ENCODE results near the gene IGF2BP2.
"Not testable (repeated sequence)": the region's sequence is repeated elsewhere in the genome, so short reads cannot be mapped to it uniquely, and the experiment has no call there.

The IGF2BP2 gene

GRCh38 chr3:185837414-185837813, 12.6 kb upstream of the IGF2BP2 start:
- DNase-seq (ENCODE audit: low read depth): no peak

- DNase-seq (ENCODE audit: low read depth): no peak
Observed at GRCh38 chr3:185831990-185832389, 7.1 kb upstream of the IGF2BP2 start.

DNA sequence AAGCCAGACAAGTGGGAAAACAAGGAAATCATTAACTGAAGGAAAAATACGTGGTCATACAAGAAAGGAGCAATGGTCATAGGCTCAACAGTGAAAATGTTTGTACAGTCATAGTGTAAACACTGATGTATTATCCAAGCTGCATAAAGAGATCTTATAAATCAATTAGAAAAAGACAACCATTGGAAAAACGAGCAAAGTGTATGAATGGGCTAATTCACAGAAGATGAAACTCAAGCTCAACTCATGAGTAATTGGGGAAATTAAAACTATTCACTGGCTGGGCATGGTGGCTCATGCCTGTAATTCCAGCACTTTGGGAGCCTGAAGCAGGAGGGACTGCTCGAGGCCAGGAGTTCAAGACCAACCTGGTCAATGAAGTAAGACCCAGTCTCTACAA, 6.4 kb upstream of the IGF2BP2 start:
- no peak for DNase-seq (ENCODE audit: low read depth)

DNA sequence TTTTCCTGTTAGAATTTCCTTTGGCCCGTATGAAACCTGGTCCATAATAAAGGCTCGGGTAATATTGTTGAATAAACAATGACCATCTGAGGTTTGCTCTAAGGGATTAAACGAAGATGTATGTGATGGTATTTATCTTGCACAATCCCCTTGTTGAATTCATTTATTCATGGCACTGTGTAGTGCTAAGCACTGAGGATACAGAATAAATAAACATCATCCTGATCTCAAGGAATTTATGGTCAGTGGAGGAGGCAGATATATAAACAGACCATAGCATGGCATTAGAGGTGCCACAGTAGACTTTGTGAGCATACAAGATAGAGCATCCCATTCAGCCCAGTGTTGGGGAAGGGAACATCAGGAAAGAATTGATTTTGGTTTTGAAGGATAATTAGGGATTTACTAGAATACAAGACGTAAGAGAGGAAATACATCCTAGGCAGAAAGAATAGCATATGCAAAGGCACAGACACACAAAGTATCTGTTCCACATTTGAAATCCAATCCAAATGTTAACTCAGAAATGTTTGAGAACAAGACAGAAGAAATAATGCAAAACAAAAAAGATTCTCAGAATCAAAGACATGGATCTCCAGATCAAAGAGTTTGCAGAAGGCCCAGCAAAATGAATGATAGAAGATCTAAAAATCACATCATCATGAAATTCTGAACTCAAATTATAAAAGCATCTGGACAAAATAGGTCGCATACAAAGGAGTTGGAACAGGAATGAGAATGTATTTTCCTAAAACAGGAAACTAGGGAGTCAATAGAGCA, 5.4 kb upstream of the IGF2BP2 start:
- DNase-seq (ENCODE audit: low read depth): no peak

GRCh38 chr3:185828755-185829154, 3.9 kb upstream of the IGF2BP2 start:
- no peak for DNase-seq (ENCODE audit: low read depth)

DNA sequence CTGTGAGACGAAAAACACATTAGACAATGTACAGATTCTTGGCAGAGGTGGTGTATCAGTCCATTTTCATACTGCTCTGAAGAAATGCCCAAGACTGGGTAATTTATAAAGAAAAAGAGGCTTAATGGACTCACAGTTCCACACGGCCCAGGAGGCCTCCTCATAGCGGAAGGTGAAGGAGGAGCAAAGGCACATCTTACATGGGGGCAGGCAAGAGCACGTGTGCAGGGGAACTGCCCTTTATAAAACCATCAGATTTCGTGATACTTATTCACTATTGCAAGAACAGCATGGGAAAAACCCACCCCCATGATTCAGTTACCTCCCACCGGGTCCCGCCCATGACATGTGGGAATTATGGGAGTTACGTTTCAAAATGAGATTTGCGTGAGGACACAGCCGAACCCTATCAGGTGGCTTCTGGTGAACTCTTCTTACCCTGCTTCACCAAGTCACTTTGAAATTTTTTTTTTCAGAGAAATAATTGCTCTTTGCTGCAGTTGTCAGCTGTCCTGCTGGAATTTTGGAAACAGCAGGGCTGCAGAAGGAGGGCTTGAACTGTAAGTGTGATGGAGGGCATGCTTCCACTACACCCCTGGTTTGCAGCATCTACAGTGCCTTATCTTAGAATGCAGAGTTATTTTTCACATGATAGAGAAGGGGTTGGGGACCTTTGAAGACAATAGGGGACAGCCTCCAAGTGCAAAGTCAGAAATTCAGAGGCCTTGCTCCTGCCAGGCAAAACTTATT, 2.9 kb upstream of the IGF2BP2 start:
- no peak for DNase-seq (ENCODE audit: low read depth)

DNA sequence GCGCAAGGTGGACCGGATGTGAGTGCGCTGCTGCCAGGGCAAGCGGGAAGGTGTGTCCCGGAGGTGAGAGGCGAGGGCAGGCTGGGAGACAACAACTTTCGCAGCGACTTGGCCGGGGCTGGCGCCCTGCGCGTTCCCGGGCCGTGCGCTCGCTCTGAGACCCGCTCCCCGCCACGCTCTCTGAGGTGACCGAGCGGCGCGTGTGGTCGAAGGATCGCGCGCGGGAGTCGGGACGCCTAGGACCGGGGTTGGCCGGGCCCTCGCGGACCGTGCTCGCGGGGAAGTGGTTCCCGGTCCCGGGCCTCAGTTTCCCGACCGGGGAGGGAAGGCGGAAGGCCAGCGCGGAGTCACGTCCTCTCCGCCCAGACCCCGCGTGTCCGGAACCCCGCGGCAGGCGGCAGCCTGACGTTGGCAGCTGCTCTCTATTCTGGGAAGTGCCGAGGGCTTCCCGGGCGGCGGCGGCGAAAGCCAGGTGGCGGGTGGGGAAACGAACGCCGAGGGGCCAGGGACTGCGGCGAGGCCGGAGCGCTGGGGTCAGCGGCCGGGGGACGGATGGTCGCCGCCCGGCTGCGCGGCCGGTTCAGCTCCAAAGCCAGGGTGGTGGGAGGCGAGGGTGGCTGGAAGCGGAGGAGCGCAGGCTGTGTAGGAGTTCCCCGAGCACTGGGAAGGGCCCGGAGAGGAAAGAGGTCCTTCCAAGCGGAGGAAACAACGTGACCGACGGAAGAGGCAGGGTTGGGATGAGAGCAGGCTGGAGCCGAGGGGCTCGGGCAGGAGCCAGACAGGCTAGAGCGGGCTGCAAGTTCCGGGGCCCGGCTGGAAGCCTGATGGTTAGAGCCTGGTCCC, 1.0 kb upstream of the IGF2BP2 start:
- DNase-seq (ENCODE audit: low read depth): no peak

GRCh38 chr3:185824051-185825005, 514 bp downstream of the IGF2BP2 start:
- DNase-seq (ENCODE audit: low read depth): no peak

- DNase-seq (ENCODE audit: low read depth): no peak
Observed at GRCh38 chr3:185823078-185824044, 1.5 kb downstream of the IGF2BP2 start.

GRCh38 chr3:185822221-185823000, 2.4 kb downstream of the IGF2BP2 start:
- DNase-seq (ENCODE audit: low read depth): no peak

GRCh38 chr3:185820973-185821758, 3.7 kb downstream of the IGF2BP2 start:
- DNase-seq (ENCODE audit: low read depth): no peak

DNA sequence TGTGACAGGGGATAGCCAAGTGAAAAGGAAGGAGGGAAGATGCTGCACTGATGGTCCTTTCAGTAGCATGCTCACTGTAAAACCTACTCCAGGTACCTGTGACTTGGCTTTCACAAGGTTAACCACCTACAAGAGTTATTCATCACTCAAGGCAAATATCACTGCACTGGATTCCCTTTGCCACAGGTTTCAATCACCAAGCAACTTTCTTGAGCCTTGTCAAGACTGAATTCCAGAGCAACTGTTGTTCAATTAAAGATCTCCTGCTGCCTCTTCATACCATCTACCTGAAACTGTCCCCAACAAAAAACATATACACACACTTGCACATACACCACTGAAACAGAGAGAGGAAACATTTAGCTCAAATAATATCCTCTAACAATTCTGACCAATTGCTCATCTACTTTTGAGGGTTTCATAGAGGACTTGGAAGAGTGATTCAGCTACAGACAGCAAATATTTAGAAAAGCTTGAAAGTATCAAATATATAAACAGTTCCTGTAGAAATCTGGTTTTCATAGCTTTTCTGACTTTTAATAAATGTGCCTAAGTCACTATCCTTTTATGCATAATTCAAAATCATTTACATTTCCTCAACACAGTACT, 6.5 kb downstream of the IGF2BP2 start:
- DNase-seq (ENCODE audit: low read depth): no peak

GRCh38 chr3:185815391-185816282, 9.2 kb downstream of the IGF2BP2 start:
- DNase-seq (ENCODE audit: low read depth): no peak

DNA sequence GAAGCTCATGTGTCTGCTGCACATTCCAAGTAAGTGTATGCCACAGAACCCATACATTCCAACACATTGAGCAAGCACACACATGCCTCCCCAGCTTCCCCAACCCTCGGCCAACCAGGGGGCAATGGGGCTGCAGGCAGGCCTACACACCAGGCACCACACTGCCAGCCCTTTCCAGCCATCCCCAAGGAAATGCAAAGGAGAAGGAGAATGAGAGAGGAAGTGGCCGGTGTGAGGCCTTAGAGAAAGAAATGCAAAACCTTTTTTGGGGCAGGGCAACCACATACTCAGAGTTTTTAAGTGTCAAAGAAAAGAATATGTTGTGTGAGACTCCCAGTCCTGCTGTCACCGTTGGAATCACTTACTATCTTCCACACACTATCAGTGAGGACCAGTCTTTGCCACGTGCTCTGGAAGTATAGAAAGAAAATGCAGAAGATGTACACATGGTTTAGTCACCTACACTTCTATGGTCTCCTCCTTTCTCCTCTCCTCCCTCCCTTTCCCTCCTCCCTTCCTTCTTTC, 11.1 kb downstream of the IGF2BP2 start:
- no peak for DNase-seq (ENCODE audit: low read depth)

DNA sequence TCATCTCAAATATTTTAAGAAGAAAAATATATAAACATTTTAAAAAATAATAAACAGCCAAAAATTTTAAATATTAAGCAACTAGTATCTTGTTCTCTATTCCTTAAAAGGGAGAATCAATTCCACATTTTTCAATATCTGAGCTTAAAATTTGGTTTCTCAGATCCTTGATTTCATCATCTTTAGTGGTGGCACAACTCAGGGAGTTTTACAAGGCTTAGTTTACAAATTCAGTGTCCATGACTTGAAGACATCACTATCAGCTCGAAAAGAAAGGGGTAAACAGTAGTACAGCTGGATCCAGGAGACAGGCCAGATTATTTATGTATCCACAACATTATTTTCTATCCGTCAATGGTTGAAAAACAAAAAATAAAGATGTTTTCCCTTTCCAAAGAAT, 11.6 kb downstream of the IGF2BP2 start:
- DNase-seq (ENCODE audit: low read depth): no peak

GRCh38 chr3:185807445-185808068, 17.3 kb downstream of the IGF2BP2 start:
- DNase-seq (ENCODE audit: low read depth): no peak

GRCh38 chr3:185798831-185799110, 26.1 kb downstream of the IGF2BP2 start:
- not testable (repeated sequence) for DNase-seq (ENCODE audit: low read depth)
